ENCODE data around the gene TMEM192.

- TF ChIP-seq, protein P1, sequence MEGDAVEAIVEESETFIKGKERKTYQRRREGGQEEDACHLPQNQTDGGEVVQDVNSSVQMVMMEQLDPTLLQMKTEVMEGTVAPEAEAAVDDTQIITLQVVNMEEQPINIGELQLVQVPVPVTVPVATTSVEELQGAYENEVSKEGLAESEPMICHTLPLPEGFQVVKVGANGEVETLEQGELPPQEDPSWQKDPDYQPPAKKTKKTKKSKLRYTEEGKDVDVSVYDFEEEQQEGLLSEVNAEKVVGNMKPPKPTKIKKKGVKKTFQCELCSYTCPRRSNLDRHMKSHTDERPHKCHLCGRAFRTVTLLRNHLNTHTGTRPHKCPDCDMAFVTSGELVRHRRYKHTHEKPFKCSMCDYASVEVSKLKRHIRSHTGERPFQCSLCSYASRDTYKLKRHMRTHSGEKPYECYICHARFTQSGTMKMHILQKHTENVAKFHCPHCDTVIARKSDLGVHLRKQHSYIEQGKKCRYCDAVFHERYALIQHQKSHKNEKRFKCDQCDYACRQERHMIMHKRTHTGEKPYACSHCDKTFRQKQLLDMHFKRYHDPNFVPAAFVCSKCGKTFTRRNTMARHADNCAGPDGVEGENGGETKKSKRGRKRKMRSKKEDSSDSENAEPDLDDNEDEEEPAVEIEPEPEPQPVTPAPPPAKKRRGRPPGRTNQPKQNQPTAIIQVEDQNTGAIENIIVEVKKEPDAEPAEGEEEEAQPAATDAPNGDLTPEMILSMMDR (IDR thresholded peaks at IDR 0.05) = no peak
- TF ChIP-seq POLR2A (IDR thresholded peaks at IDR 0.05) = no peak
These were observed 26.7 kb downstream of the TMEM192 start for GRCh38 chr4:165085946-165086345.
